ENCODE measurements around the gene BMS1. TPM values are rescaled to one million over a fixed set of nuclear protein-coding genes. Genes with fewer than 3 reads are reported as not detected.

BMS1 gene
- total and polyA plus RNA-seq, 2 of the 8 experiments (the other 6 are each of a cell fraction or from before 2014, with no cell fraction given), result 3.7 to 34.6 TPM

DNA sequence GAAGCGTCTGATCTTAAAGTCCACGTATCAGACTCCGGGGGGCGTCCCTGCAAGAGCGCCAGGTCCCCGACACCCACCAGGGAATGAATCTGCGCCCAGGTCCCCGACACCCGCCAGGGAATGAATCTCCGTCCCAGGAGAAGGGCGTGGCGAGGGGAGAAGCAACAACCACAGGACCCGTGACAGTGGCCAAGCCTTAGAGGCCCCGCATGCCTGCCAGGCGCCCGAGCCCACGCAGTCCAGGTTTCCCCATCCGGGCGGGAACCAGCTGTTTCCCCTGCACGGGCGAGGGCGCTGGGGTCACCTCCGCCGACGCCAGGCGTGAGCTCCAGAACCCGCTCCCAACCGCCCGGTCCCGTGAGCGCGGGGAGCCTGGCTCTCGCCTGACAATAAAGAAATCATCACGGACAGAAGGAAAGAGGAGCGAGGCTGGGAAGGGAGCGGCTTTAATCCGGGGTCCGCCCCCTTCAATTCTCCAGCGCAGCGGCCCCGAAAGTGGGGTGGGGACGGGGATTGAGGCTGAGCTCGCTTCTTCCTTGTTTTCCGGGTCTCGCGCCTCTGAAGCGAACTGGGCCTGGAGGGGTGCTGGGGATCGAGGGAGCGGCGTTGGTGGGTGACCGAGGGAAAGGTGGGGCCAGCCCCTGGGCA, 29.0 kb upstream of the BMS1 start:
- H3K27ac ChIP-seq (ENCODE audit: low read depth, low read length), result no peak overlapping the region
- peaks cover 16% of the 10 kb centered on the region; the same call in 1 of the 2 replicates for H3K23me2 ChIP-seq (ENCODE audit: low read depth, low read length)
- DNase-seq (ENCODE audit: low read depth in 1 of 2, low spot score in 2 of 2) (no peak), FAIRE-seq (no peak)
- H2AFZ ChIP-seq (ENCODE audit: low read length), result peak overlapping the region; percentile 58; the same call in 1 of the 2 replicates
- H2BK120ac ChIP-seq (replicated peaks; ENCODE audit: low read depth, low read length), result no peak overlapping the region
- H3K4me1 ChIP-seq (replicated peaks in 1 of 4; ENCODE audit: control insufficient read depth in 3 of 4, insufficient read depth in 4 of 4, low read length in 3 of 4), result peaks cover 0 to 14% (median 2%) of the 10 kb centered on the region in 4 experiments; a peak in 4 of 7 replicates
- H4K20me1 ChIP-seq (replicated peaks in 1 of 2; ENCODE audit: control insufficient read depth in 1 of 2, insufficient read depth in 2 of 2, low read length in 2 of 2), result peaks cover 4 to 5% of the 10 kb centered on the region in 2 experiments
- peak overlapping the region; percentile 79 to 98 for H3K4me2 ChIP-seq (ENCODE audit: insufficient read depth in 1 of 2, low read depth in 2 of 2, low read length in 2 of 2)
- no peak overlapping the region for H2AK5ac ChIP-seq (ENCODE audit: low read depth, low read length)
- H2BK15ac ChIP-seq (ENCODE audit: low read length), result no peak overlapping the region
- WGBS, 2 experiments (ENCODE audit: extremely low coverage in 1 of 2, insufficient coverage in 1 of 2, insufficient read length in 1 of 2, insufficient replicate concordance in 2 of 2, low coverage in 1 of 2, low lambda C conversion rate in 2 of 2, missing lambda C conversion rate in 1 of 2), result 7% methylated on average over 45 of the region's 51 CpGs; no CpG with 5 or more reads in 1 of the 2 experiments
- H3K4ac ChIP-seq (replicated peaks; ENCODE audit: insufficient read length, low read depth, low read length), result no peak overlapping the region
- H2BK20ac ChIP-seq (ENCODE audit: low read length), result no peak overlapping the region
- H2BK5ac ChIP-seq (ENCODE audit: low read depth, low read length), result no peak overlapping the region
- H4K8ac ChIP-seq (ENCODE audit: extremely low read depth, insufficient read depth, low read length), result no peak overlapping the region
- H3K18ac ChIP-seq (ENCODE audit: extremely low read depth, low read length), result no peak overlapping the region; the same call in 1 of the 2 replicates
- no peak overlapping the region for H3K9ac ChIP-seq (replicated peaks in 1 of 4; ENCODE audit: extremely low read depth in 1 of 4, low read depth in 3 of 4, low read length in 3 of 4)
- H3K27me3 ChIP-seq (replicated peaks in 1 of 4; ENCODE audit: control insufficient read depth in 3 of 4, extremely low read depth in 1 of 4, insufficient read depth in 3 of 4, low read length in 3 of 4), result peaks cover 28 to 54% (median 49%) of the 10 kb centered on the region in 4 experiments
- no peaks in the 10 kb centered on the region; a peak in 1 of 4 replicates for H3K9me3 ChIP-seq (ENCODE audit: insufficient read depth in 2 of 2, low read depth in 1 of 2, low read length in 1 of 2)
- CTCF ChIA-PET (ENCODE audit: partially characterized antibody), result interaction anchor here (0.9 to 1.8 kb wide), 11 partner anchors 9 to 340 kb away, joined by 3 to 10 read pairs (median 5); no protein-coding TSS in a partner anchor
- POLR2A ChIA-PET (ENCODE audit: partially characterized antibody), result interaction anchor here (1.0 to 1.9 kb wide), 3 partner anchors 29 to 117 kb away, joined by 3 to 7 read pairs (median 4); partner anchors contain the start of genes BMS1 and ZNF33B
- H3K4me3 ChIP-seq (ENCODE audit: extremely low read depth in 1 of 4, insufficient read depth in 2 of 4, low read depth in 3 of 4, low read length in 4 of 4), result peak overlapping the region; percentile 60 to 75 (median 62)
- no peak overlapping the region for H3K14ac ChIP-seq (ENCODE audit: insufficient read length)
- no peaks in the 10 kb centered on the region for H3K79me2 ChIP-seq (ENCODE audit: control insufficient read depth in 1 of 2, insufficient read depth in 2 of 2, low read length in 2 of 2)
- no peak overlapping the region for H4K5ac ChIP-seq (ENCODE audit: insufficient read length, low read depth, low read length)
- no peaks in the 10 kb centered on the region for H3K36me3 ChIP-seq (ENCODE audit: control insufficient read depth in 2 of 4, insufficient read depth in 4 of 4, low read length in 3 of 4)
- no peak overlapping the region for H4K91ac ChIP-seq (replicated peaks; ENCODE audit: insufficient read length, low read length)
- H3K23ac ChIP-seq (ENCODE audit: insufficient read length), result no peak overlapping the region
- H3K79me1 ChIP-seq (ENCODE audit: low read depth, low read length), result no peaks in the 10 kb centered on the region
- H2BK12ac ChIP-seq (ENCODE audit: low read depth, low read length), result no peak overlapping the region
- no peak overlapping the region for H3K56ac ChIP-seq (replicated peaks; ENCODE audit: insufficient read length, low read depth, low read length)
- TF ChIP-seq TBP (IDR thresholded peaks at IDR 0.05; ENCODE audit: low read depth, low read length), result no peak
- no peak for TF ChIP-seq GABPA (IDR thresholded peaks at IDR 0.05; ENCODE audit: borderline replicate concordance, insufficient read depth, low read length)
- 0 out of 2 replicates have a peak, but pooled peaks have one; percentile 11 for TF ChIP-seq RBBP5 (IDR thresholded peaks at IDR 0.05; ENCODE audit: borderline replicate concordance, low read depth, low read length)
- TF ChIP-seq, protein P1, sequence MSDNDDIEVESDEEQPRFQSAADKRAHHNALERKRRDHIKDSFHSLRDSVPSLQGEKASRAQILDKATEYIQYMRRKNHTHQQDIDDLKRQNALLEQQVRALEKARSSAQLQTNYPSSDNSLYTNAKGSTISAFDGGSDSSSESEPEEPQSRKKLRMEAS (IDR thresholded peaks at IDR 0.05), result peak; percentile 64
